ENCODE data around the gene ATP2B2.

DNA sequence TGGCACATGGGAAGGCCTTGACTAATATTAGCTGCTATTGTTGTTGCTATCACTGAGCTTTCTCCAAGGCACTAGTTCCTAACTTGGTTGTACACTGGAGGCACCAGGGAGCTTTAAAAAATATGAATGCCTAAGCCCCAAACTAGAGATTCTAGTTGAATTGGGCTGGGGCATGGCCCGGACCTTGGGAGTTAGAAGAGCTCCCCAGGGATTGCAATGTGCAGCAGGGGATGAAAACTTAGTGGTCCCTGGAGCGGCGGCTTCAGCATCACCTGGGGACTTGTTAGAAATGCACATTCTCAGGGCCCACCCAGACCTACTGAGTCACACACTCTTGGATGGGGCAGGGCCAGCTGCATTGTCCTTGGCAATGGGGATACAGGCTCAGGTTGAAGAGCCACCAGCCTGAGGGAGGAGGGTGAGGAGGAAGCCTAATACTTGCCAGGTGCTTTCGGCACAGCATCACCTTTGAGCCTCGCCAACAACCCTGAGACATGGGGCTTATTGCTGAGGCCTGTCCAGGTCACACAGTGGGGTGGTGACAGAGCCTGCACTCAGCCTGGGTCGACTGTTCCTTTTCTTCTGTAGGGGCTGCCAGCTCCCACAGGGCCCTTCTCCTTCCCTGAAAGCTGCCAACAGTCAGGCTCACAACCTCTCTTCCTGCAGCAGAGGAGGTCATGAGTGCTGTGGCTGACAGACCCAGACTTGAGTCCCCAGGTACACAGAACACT is 84.5 kb downstream of the ATP2B2 start:
- no peak for TF ChIP-seq POLR2A (IDR thresholded peaks at IDR 0.05)
- TF ChIP-seq, protein P1, sequence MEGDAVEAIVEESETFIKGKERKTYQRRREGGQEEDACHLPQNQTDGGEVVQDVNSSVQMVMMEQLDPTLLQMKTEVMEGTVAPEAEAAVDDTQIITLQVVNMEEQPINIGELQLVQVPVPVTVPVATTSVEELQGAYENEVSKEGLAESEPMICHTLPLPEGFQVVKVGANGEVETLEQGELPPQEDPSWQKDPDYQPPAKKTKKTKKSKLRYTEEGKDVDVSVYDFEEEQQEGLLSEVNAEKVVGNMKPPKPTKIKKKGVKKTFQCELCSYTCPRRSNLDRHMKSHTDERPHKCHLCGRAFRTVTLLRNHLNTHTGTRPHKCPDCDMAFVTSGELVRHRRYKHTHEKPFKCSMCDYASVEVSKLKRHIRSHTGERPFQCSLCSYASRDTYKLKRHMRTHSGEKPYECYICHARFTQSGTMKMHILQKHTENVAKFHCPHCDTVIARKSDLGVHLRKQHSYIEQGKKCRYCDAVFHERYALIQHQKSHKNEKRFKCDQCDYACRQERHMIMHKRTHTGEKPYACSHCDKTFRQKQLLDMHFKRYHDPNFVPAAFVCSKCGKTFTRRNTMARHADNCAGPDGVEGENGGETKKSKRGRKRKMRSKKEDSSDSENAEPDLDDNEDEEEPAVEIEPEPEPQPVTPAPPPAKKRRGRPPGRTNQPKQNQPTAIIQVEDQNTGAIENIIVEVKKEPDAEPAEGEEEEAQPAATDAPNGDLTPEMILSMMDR (IDR thresholded peaks at IDR 0.05), result no peak

Measured in right lobe of liver (tissue), 4 donors.